Muscle layer of colon (tissue), 2 donors: Measurements from ENCODE around the gene PEBP1.
"Not testable (repeated sequence)": the region's sequence is repeated elsewhere in the genome, so short reads cannot be mapped to it uniquely, and the experiment has no call there.

Experiments used
- H3K27ac ChIP-seq: one replicate; pipeline ENCODE4 v1.7.0; 2013; ENCODE audit warnings: low read depth, mild to moderate bottlenecking, low read length, moderate library complexity
- H3K27me3 ChIP-seq, 2 donors: one replicate each; pipeline ENCODE4 v1.7.0; 2013; ENCODE audit warnings: low read length in 2 of 2, mild to moderate bottlenecking in 2 of 2; ENCODE audit not compliant: insufficient read depth in 2 of 2, control insufficient read depth in 1 of 2
- H3K36me3 ChIP-seq: one replicate; pipeline ENCODE4 v1.7.0; 2013; ENCODE audit warnings: mild to moderate bottlenecking, low read length; ENCODE audit not compliant: insufficient read depth
- H3K4me1 ChIP-seq: one replicate; pipeline ENCODE4 v1.7.0; 2013; ENCODE audit warnings: mild to moderate bottlenecking, low read length; ENCODE audit not compliant: insufficient read depth
- H3K4me3 ChIP-seq, 2 donors: one replicate each; pipeline ENCODE4 v1.7.0; 2013; ENCODE audit warnings: low read length in 2 of 2, low read depth in 1 of 2, mild to moderate bottlenecking in 1 of 2, moderate library complexity in 1 of 2
- H3K9ac ChIP-seq: one replicate; pipeline ENCODE4 v1.7.0; 2013; ENCODE audit warnings: low read length
- H3K9me3 ChIP-seq: one replicate; pipeline ENCODE4 v1.7.0; 2013; ENCODE audit warnings: mild to moderate bottlenecking, low read length
- donor health status: abdominal sarcoma.
- donor health status: Adenocarcinoma of cecum.

PEBP1 gene

GRCh38 chr12:118107694-118108093 lies 28.2 kb upstream of the PEBP1 start:
- H3K4me1 ChIP-seq = no peaks in the 10 kb centered on the region
- H3K27me3 ChIP-seq = no peaks in the 10 kb centered on the region
- no peak overlapping the region for H3K9ac ChIP-seq
- H3K9me3 ChIP-seq = no peaks in the 10 kb centered on the region
- H3K4me3 ChIP-seq = no peak overlapping the region
- H3K27ac ChIP-seq = no peak overlapping the region
- no peaks in the 10 kb centered on the region for H3K36me3 ChIP-seq

GRCh38 chr12:118109088-118109487 lies 26.8 kb upstream of the PEBP1 start:
- H3K4me3 ChIP-seq = no peak overlapping the region
- no peaks in the 10 kb centered on the region for H3K9me3 ChIP-seq
- H3K27me3 ChIP-seq = no peaks in the 10 kb centered on the region
- H3K9ac ChIP-seq = no peak overlapping the region
- H3K27ac ChIP-seq = no peak overlapping the region
- no peaks in the 10 kb centered on the region for H3K36me3 ChIP-seq
- H3K4me1 ChIP-seq = no peaks in the 10 kb centered on the region

DNA sequence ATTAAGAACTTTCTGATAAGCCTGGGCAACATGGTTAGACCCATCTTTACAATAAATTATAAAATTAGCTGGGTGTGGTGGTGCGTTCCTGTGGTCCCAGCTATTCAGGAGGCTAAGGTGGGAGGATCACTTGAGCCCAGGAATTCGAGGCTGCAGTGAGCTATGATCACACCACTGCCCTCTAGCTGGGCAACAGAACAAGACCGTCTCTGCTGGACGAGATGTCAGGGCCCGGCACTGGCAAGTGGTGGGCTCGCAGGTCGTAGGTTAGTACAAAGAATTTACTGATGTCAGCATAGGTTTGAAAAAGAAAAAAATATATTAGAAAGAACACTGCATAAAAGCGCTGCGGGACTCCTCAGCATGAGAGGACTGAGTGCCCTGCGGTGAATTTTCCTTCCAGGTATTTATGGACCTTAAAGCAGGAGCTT lies 16.5 kb upstream of the PEBP1 start:
- Histone ChIP-seq H3K27me3 (no peaks in the 10 kb centered on the region), H3K4me1 (peaks cover 5% of the 10 kb centered on the region), H3K36me3 (no peaks in the 10 kb centered on the region), H3K9ac (no peak overlapping the region), H3K9me3 (no peaks in the 10 kb centered on the region), H3K4me3 (no peak overlapping the region), H3K27ac (no peak overlapping the region)

DNA sequence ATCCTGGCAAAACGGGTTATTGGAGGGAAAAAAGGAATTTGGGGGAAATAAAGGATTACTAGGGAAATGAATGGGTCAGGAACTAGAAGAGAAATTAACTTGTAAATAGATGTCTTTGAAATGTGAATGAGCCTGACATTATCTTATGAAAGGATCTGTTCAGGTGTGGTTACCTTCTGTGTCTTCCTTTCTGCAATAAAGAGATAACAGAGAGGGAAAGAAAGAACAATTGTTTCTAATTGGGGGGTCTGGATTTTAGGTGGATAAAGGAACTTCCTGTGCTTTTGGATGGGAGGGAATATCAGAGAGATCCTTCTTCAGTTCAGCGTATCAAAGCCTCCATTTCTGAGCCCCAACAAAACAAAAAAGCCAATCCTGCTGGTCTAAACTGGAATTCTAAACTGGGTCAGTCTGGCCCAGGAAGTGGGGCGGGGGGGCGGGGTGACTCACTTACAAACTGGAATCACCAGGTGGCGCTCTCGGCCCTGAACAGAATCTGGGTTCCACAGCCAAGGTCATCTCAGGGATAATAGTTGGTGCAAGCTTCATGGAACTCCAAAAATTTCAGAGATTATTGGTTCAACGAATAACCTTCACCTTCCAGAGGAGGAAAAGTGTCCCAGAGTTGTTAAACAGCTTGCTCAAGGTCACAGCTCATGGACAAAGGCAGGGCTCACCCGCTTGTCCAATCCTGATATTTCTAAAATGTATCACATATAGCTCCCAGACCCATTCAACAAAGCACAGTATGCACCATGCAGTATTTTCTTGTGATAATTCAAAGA lies 15.2 kb upstream of the PEBP1 start:
- Histone ChIP-seq H3K4me1 (peaks cover 5% of the 10 kb centered on the region), H3K36me3 (no peaks in the 10 kb centered on the region), H3K27ac (no peak overlapping the region), H3K9ac (no peak overlapping the region), H3K9me3 (no peaks in the 10 kb centered on the region), H3K4me3 (no peak overlapping the region), H3K27me3 (no peaks in the 10 kb centered on the region)

DNA sequence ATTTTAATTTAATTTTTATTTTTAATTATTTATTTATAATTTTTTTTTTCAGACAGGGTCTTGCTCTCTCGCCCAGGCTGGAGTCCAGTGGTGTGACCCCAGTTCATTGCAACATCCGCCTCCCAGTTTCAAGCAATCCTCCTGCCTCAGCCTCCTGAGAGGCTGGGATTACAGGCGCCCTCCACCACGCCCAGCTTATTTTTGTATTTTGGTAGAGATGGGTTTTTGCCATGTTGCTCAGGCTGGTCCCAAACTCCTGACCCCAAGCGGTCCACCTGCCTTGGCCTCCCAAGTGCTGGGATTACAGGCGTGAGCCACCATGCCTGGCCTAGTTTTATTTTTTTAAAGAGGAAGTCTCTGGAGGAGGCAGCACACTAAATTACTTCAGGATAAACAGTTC lies 13.7 kb upstream of the PEBP1 start:
- no peak overlapping the region for H3K4me3 ChIP-seq
- H3K36me3 ChIP-seq = no peaks in the 10 kb centered on the region
- H3K9me3 ChIP-seq = no peaks in the 10 kb centered on the region
- no peak overlapping the region for H3K27ac ChIP-seq
- H3K9ac ChIP-seq = no peak overlapping the region
- H3K27me3 ChIP-seq = no peaks in the 10 kb centered on the region
- H3K4me1 ChIP-seq = peaks cover 5% of the 10 kb centered on the region

- Histone ChIP-seq H3K4me3 (no peak overlapping the region), H3K4me1 (peaks cover 5% of the 10 kb centered on the region), H3K9me3 (no peaks in the 10 kb centered on the region), H3K36me3 (no peaks in the 10 kb centered on the region), H3K9ac (no peak overlapping the region), H3K27me3 (no peaks in the 10 kb centered on the region), H3K27ac (no peak overlapping the region)
Observed at GRCh38 chr12:118124333-118124874, 11.5 kb upstream of the PEBP1 start.

DNA sequence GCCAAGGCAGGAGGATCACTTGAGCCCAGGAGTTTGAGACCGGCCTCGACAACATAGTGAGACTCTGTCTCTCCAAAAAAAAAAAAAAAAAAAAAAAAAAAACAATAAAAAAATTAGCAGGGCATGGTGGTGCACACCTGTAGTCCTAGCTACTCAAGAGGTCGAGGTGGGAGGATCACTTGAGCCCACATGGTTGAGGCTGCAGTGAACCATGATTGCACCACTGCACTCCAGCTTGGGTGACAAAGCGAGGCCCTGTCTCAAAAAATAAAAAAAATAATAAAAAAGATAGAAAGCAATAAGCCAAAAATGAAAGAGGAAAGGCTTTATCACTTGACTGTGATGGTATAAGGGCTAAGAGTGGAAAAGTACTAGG lies 10.2 kb upstream of the PEBP1 start:
- no peak overlapping the region for H3K27ac ChIP-seq
- no peak overlapping the region for H3K9ac ChIP-seq
- no peaks in the 10 kb centered on the region for H3K9me3 ChIP-seq
- H3K36me3 ChIP-seq = no peaks in the 10 kb centered on the region
- no peaks in the 10 kb centered on the region for H3K27me3 ChIP-seq
- peaks cover 5% of the 10 kb centered on the region for H3K4me1 ChIP-seq
- no peak overlapping the region for H3K4me3 ChIP-seq

DNA sequence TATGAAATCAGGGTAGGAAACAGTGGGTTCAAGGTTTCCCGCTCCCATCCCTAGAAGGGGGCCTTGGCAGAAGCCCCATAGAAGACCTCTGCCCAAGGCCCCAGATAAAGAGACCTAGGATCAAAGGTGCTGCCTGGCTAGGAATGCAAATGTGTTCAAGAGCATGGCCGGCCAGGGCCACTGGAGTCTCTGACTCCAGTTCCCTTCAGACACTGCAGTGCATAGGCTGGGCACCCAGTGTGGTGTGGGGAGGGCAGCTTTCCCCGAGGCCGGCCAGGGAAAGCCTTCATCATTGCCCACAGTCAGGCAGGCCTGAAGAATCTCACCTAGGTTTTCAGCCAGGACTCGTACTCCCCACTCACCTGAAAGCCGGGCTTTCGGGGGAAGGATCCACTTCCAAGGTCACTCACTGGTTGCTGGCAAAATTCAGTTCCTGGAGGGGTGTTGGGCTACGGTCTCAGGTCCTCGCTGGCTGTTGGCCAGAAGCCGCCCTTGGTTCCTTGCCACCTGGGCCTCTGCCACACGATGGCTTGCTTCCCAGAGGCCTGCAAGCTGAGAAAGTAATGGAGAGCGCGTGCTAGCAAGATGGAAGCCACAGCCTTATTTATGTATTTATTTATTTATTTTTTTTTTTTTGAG lies 9.7 kb upstream of the PEBP1 start:
- no peak overlapping the region for H3K9ac ChIP-seq
- H3K4me1 ChIP-seq = peaks cover 1% of the 10 kb centered on the region
- H3K27ac ChIP-seq = no peak overlapping the region
- no peaks in the 10 kb centered on the region for H3K36me3 ChIP-seq
- no peak overlapping the region for H3K4me3 ChIP-seq
- no peaks in the 10 kb centered on the region for H3K27me3 ChIP-seq
- H3K9me3 ChIP-seq = no peaks in the 10 kb centered on the region

DNA sequence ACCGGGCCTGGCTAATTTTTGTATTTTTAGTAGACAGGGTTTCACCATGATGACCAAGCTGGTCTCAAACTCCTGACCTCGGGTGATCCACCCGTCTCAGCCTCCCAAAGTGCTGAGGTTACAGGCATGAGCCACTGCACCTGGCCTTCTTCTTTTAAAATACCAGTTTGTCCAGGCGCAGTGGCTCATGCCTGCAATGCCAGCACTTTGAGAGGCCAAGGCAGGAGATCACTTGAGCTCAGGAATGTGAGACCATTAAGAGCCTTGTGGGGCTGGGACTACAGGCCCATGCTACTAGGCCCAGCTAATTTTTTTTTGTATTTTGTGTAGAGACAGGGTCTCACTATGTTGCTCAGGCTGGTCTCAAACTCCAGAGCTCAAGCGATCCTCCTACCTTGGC lies 8.1 kb upstream of the PEBP1 start:
- no peak overlapping the region for H3K9ac ChIP-seq
- no peaks in the 10 kb centered on the region for H3K36me3 ChIP-seq
- H3K9me3 ChIP-seq = no peaks in the 10 kb centered on the region
- no peak overlapping the region for H3K27ac ChIP-seq
- no peak overlapping the region for H3K4me3 ChIP-seq
- no peaks in the 10 kb centered on the region for H3K27me3 ChIP-seq
- no peaks in the 10 kb centered on the region for H3K4me1 ChIP-seq

DNA sequence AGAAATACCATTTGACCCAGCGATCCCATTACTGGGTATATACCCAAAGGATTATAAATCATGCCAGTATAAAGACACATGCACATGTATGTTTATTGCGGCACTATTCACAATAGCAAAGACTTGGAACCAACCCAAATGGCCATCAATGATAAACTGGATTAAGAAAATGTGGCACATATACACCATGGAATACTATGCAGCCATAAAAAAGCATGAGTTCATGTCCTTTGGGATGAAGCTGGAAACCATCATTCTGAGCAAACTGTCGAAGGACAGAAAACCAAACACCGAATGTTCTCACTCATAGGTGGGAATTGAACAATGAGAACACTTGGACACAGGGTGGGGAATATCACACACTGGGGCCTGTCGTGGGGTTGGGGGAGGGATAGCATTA lies 6.5 kb upstream of the PEBP1 start:
- H3K27ac ChIP-seq, H3K9me3 ChIP-seq, H3K9ac ChIP-seq, H3K4me1 ChIP-seq, H3K36me3 ChIP-seq, H3K4me3 ChIP-seq, H3K27me3 ChIP-seq: not testable (repeated sequence)

DNA sequence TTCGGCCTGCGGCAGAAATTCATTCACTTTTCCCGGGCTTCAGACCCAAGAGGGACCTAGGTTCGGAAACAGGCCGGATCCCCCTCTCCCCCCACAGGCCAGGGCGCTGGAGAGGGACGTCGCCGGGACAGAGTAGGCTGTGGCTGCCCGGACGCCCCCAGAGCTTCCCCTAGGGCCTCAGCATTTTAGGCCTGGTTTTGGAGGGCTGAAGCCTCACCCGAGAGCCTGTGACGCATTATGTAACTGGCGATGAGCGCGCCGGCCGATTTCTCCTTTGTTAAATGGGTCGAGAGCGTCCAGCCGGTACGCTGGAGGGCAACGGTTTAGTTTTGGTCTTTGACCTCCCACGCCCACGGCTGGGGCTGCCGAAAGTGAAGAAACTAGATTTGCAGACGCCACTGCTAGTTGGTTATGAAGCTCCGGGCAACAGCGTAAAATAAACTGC lies 657 bp downstream of the PEBP1 start:
- Histone ChIP-seq H3K9me3 (no peaks in the 10 kb centered on the region), H3K27me3 (no peaks in the 10 kb centered on the region), H3K4me1 (peaks cover 12% of the 10 kb centered on the region), H3K36me3 (peaks cover 24% of the 10 kb centered on the region), H3K4me3 (peak overlapping the region; percentile 73 to 96), H3K27ac (peak overlapping the region; percentile 86), H3K9ac (peak overlapping the region; percentile 84)
